B cell (primary cell): ENCODE data around the gene APOL3.
"Not testable (repeated sequence)": the region's sequence is repeated elsewhere in the genome, so short reads cannot be mapped to it uniquely, and the experiment has no call there.

Experiments
- CTCF ChIP-seq: fragments of 200-600 bp; IDR thresholded peaks from one replicate; pipeline ENCODE4 v1.8.0; 2022; ENCODE audit warnings: antibody characterized with exemption, mild to moderate bottlenecking
- EZH2 ChIP-seq: IDR thresholded peaks from 2 replicates; pipeline ENCODE4 v1.6.1; 2012; ENCODE audit warnings: borderline replicate concordance, low read depth, mild to moderate bottlenecking, moderate library complexity, low read length; ENCODE audit not compliant: insufficient read depth, poor library complexity, severe bottlenecking

DNA sequence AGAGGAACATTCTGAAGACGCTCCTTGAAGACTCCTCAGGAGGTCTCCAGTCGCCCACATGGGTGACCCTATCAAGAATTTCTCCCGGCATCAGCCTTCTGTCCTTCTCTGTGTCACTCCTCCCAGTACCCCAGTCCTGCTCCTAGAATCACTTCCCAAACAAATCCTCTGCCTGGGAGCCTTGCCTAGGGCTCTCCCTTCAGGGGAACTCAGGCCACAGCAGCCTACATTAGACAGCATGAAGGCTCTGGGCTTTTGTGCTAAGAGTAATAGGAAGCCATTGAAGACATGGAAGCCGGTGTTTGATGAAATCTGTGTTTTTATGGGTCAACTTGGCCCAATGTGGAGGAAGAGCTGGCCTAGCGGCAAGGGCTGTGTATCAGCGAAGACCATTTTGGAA, 27.3 kb upstream of the APOL3 start:
- TF ChIP-seq CTCF, EZH2: not testable (repeated sequence)
